Measurements from ENCODE around the gene CPNE7. TPM values are rescaled to one million over a fixed set of nuclear protein-coding genes. Genes with fewer than 3 reads are reported as not detected.

Gene CPNE7
- total and polyA plus RNA-seq, 2 of the 4 experiments (the other 2 are of a cell fraction), result 5.4 to 17.4 TPM

DNA sequence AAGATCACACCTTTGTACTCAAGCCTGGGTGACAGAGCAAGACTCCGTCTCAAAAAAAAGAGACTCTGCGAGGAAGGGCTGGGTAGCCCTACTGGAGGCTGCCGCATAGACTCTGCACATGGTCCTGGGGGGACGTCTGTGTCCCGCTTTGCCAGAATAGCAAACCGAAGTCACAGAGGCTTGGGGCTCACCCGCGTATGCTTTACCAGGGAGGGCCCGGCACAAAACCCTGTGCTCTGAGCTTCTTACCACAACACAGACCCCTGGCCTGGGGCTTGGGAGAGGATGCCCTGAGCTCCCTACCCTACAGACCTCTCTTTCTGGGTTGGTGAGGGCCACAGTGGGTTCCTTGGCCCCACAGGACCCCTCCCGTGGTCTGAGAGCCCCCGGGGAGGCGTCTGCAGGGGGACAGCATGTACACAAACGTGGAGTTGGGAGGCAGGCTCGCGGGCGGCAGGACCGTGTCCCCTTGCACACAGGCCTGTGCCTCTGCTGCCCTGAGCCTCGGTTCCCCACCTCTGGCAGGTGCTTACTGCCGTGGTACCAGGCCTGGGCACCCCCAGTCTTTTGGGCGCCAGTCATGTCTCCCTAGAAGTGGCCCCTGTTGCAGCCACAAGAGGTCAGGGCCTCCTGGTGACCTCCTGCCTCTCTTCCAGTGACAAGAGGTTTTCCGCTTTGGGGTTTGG is 13.8 kb downstream of the CPNE7 start:
- no peaks in the 10 kb centered on the region for H3K9me1 ChIP-seq (ENCODE audit: insufficient read depth, low read length)
- POLR2A ChIA-PET (ENCODE audit: unreplicated experiment), result no interaction called here
- H3K18ac ChIP-seq (ENCODE audit: low read depth, low read length), result no peak overlapping the region
- H3K4ac ChIP-seq (ENCODE audit: low read depth, low read length), result no peak overlapping the region
- no TSS peak for BruUV-seq (replicated peaks)
- CTCF ChIA-PET, result interaction anchor here (1.0 kb wide), 1 partner anchor 8 kb away, joined by 3 read pairs; no protein-coding TSS in a partner anchor
- no peak overlapping the region for H3K4me2 ChIP-seq (ENCODE audit: low read depth, low read length)
- no peak overlapping the region for H2AFZ ChIP-seq (replicated peaks; ENCODE audit: low read length, poor library complexity)
- no peak overlapping the region for H3K23ac ChIP-seq (ENCODE audit: low read depth, low read length)
- ATAC-seq (ENCODE audit: low read depth), result no peak
- H3K4me1 ChIP-seq (ENCODE audit: control insufficient read depth, insufficient read depth, low read length), result no peaks in the 10 kb centered on the region
- no peak overlapping the region for H2BK120ac ChIP-seq (ENCODE audit: low read depth, low read length)
- TF ChIP-seq MAZ (IDR thresholded peaks at IDR 0.05; ENCODE audit: borderline replicate concordance, low read depth, low read length) (no peak), FOS (IDR thresholded peaks at IDR 0.05; ENCODE audit: low read depth, low read length) (no peak), RFX5 (IDR thresholded peaks at IDR 0.05; ENCODE audit: low read depth, low read length) (no peak), CTCF (conservative IDR thresholded peaks at IDR 0.05; ENCODE audit: low read depth, low read length) (no peak)
- H4K20me1 ChIP-seq (ENCODE audit: insufficient read depth, low read length), result no peaks in the 10 kb centered on the region
- H4K5ac ChIP-seq (ENCODE audit: low read depth, low read length), result no peak overlapping the region
- no peaks in the 10 kb centered on the region for H3K79me1 ChIP-seq (ENCODE audit: low read depth in 1 of 2, low read length in 2 of 2)
- H3K14ac ChIP-seq (replicated peaks; ENCODE audit: low read depth, low read length), result no peak overlapping the region
- in situ Hi-C loops (cut with MboI; ENCODE audit: low sequenced_read_pairs) (no loop called here), dilution Hi-C loops (cut with HindIII; ENCODE audit: low sequenced_read_pairs, unreplicated experiment) (no loop called here), intact Hi-C loops (cut with micrococcal nuclease) (no loop called here)
- H3K36me3 ChIP-seq (ENCODE audit: control insufficient read depth, insufficient read depth, low read length), result no peaks in the 10 kb centered on the region
- H4K8ac ChIP-seq (ENCODE audit: low read depth in 2 of 2, low read length in 2 of 2), result no peak overlapping the region
- H4K91ac ChIP-seq (ENCODE audit: insufficient read depth, low read depth, low read length), result no peak overlapping the region
- no peak overlapping the region for H3K27ac ChIP-seq (ENCODE audit: insufficient read depth, low read length)
- H2AK5ac ChIP-seq (ENCODE audit: low read depth, low read length), result no peak overlapping the region
- H3K27me3 ChIP-seq (ENCODE audit: control insufficient read depth, insufficient read depth, low read length), result no peaks in the 10 kb centered on the region
- no peak overlapping the region for H3K4me3 ChIP-seq (ENCODE audit: insufficient read depth, low read depth, low read length)
- no peak overlapping the region for H3K9ac ChIP-seq (ENCODE audit: low read depth, low read length)
- H3K9me3 ChIP-seq (ENCODE audit: control insufficient read depth, insufficient read depth, low read length), result no peaks in the 10 kb centered on the region
- no peak overlapping the region for H2BK15ac ChIP-seq (ENCODE audit: low read depth, low read length)
- H2BK20ac ChIP-seq (ENCODE audit: low read depth, low read length), result no peak overlapping the region
- no peak overlapping the region for H2BK5ac ChIP-seq (ENCODE audit: low read depth, low read length, poor library complexity, severe bottlenecking)
- WGBS, 2 experiments (ENCODE audit: extremely low coverage in 2 of 2, insufficient read length in 1 of 2), result 97% methylated on average over 6 of the region's 21 CpGs; no CpG with 5 or more reads in 1 of the 2 experiments
- DNase-seq, result no peak
- no peak overlapping the region for H2AK9ac ChIP-seq (replicated peaks; ENCODE audit: low read depth, low read length, poor library complexity)
- H3K56ac ChIP-seq (ENCODE audit: extremely low read depth, insufficient read depth, low read length), result no peak overlapping the region
